HG02623 (cell line): ENCODE results near the gene SPSB4.
A peak's percentile ranks its signal among the peaks of the same experiment; 100 is the strongest.
"Not testable (repeated sequence)": the region's sequence is repeated elsewhere in the genome, so short reads cannot be mapped to it uniquely, and the experiment has no call there.

Experiments used
- ATAC-seq: cut with Tn5 transposase; IDR thresholded peaks from one replicate; pipeline ENCODE4 v1.9.1; 2021; ENCODE audit warnings: moderate library complexity; ENCODE audit not compliant: unreplicated experiment

The SPSB4 gene

GRCh38 chr3:141093971-141094684 is 43.0 kb downstream of the SPSB4 start:
- no peak for ATAC-seq

- no peak for ATAC-seq
These were observed 43.8 kb downstream of the SPSB4 start for GRCh38 chr3:141094790-141095545.

- ATAC-seq = no peak
These were observed 44.4 kb downstream of the SPSB4 start for GRCh38 chr3:141095546-141095937.

GRCh38 chr3:141096164-141096563 is 45.0 kb downstream of the SPSB4 start:
- no peak for ATAC-seq

- no peak for ATAC-seq
These were observed 45.8 kb downstream of the SPSB4 start for GRCh38 chr3:141096981-141097380.

GRCh38 chr3:141100112-141100511 is 49.0 kb downstream of the SPSB4 start:
- no peak for ATAC-seq

- no peak for ATAC-seq
These were observed 49.6 kb downstream of the SPSB4 start for GRCh38 chr3:141100531-141101320.

- no peak for ATAC-seq
These were observed 51.2 kb downstream of the SPSB4 start for GRCh38 chr3:141102372-141102771.

- ATAC-seq = no peak
These were observed 51.9 kb downstream of the SPSB4 start for GRCh38 chr3:141103067-141103466.

- ATAC-seq = no peak
These were observed 52.4 kb downstream of the SPSB4 start for GRCh38 chr3:141103503-141103902.

GRCh38 chr3:141104151-141104821 is 53.1 kb downstream of the SPSB4 start:
- ATAC-seq = no peak

- ATAC-seq = peak; percentile 53
These were observed 54.9 kb downstream of the SPSB4 start for GRCh38 chr3:141105828-141106628.

- no peak for ATAC-seq
These were observed 55.7 kb downstream of the SPSB4 start for GRCh38 chr3:141106842-141107241.

- no peak for ATAC-seq
These were observed 56.9 kb downstream of the SPSB4 start for GRCh38 chr3:141108039-141108438.

- ATAC-seq = no peak
These were observed 58.6 kb downstream of the SPSB4 start for GRCh38 chr3:141109751-141110150.

GRCh38 chr3:141110322-141110721 is 59.2 kb downstream of the SPSB4 start:
- no peak for ATAC-seq

- no peak for ATAC-seq
These were observed 60.4 kb downstream of the SPSB4 start for GRCh38 chr3:141111364-141112155.

- no peak for ATAC-seq
These were observed 61.6 kb downstream of the SPSB4 start for GRCh38 chr3:141112686-141113297.

GRCh38 chr3:141113680-141114079 is 62.5 kb downstream of the SPSB4 start:
- not testable (repeated sequence) for ATAC-seq
